Ovary (tissue), 9 donors: ENCODE measurements around the gene ITPK1. TPM values are rescaled to one million over a fixed set of nuclear protein-coding genes. Genes with fewer than 3 reads are reported as not detected.
A peak's percentile ranks its signal among the peaks of the same experiment; 100 is the strongest.

ENCODE experiments used
- DNase-seq, 5 donors: peaks; one replicate each; pipeline ENCODE4 v3.0.0-alpha.2; 2019 to 2020
- H3K27ac ChIP-seq, 2 donors: fragments of 200-600 bp; one replicate each; pipeline versions ENCODE4 v1.5.1 to v1.8.0; 2019 to 2022
- H3K27me3 ChIP-seq: fragments of 200-600 bp; one replicate; pipeline ENCODE4 v1.8.0; 2022
- H3K36me3 ChIP-seq: fragments of 200-600 bp; sonication (generic); one replicate; pipeline ENCODE4 v1.5.1; 2019
- H3K4me1 ChIP-seq: one replicate; pipeline ENCODE4 v1.8.1; 2013; ENCODE audit warnings: mild to moderate bottlenecking, moderate library complexity; ENCODE audit not compliant: insufficient read depth
- H3K4me3 ChIP-seq: fragments of 200-600 bp; sonication (generic); one replicate; pipeline ENCODE4 v1.5.1; 2017
- H3K9me3 ChIP-seq, 2 donors: fragments of 200-600 bp in 1 of 2; sonication (generic) in 1 of 2; one replicate each; pipeline versions ENCODE4 v1.5.1 to v1.8.1; 2013 to 2019; ENCODE audit warnings: mild to moderate bottlenecking in 1 of 2, moderate library complexity in 1 of 2
- EP300 ChIP-seq: sonication (generic); formaldehyde crosslinking; IDR thresholded peaks from one replicate; pipeline ENCODE4 v1.6.1; 2017; ENCODE audit warnings: antibody characterized with exemption
- POLR2A ChIP-seq: fragments of 450-650 bp; IDR thresholded peaks from one replicate; pipeline ENCODE4 v1.6.1; 2017; ENCODE audit warnings: antibody characterized with exemption, mild to moderate bottlenecking, moderate library complexity
- WGBS, 3 donors: extraction: QIAGEN DNeasy Blood & Tissue Kit in 1 of 3; methylation state at CpG; one replicate each; pipeline versions ENCODE4 v1.1.5 to v1.1.7; 2013 to 2017; 5-methylcytosine and 5-hydroxymethylcytosine counted together
- intact Hi-C, 4 donors: fragments of 100-400 bp; cut with DNase I; formaldehyde crosslinking; loops; one replicate each; pipeline versions ENCODE4 v1.11.0 to v1.15.1; 2022 to 2023
- polyA plus RNA-seq, 2 donors: library from polyadenylated mRNA; stranded (reverse); fragments of 200-250 nt in 1 of 2; fragments of 350-450 nt in 1 of 2; fragmentation: Illumina TruSeq in 1 of 2; extraction: RNeasy Lipid Tissue Mini Kit (QIAGEN cat#74804) in 1 of 2; gene quantifications; one replicate each; pipeline ENCODE4 v1.2.3, GENCODE V29; 2013 to 2014
- total RNA-seq, 7 donors: library from RNA; depleted of rRNA in 2 of 7; stranded (reverse); fragments of >200 nt in 2 of 7; fragmentation: NEBNext Ultra II Directional in 3 of 7; extraction: Animal tissue kit (Norgen Biotek cat#: 25700) in 3 of 7; gene quantifications; one replicate each; pipeline versions ENCODE4 v1.1.0 to v1.2.4, GENCODE V29; 2016 to 2023
- TF ChIP-seq, protein P1 (sequence below), 3 donors: fragments of 450-650 bp in 2 of 3; fragments of 200-600 bp in 1 of 3; IDR thresholded peaks; one replicate each; pipeline versions ENCODE4 v1.5.1 to v1.8.0; 2016 to 2022; ENCODE audit warnings: antibody characterized with exemption in 3 of 3, mild to moderate bottlenecking in 1 of 3
- donor health status: DM: no; HTN: no; CAD: no; lungs with moderate emphysema.
- donor health status: DM: no; HTN: no; CAD: no.
- donor health status: Bipolar disorder and iron deficiency.
- donor health status: DM: yes; HTN: yes; CAD: no.
- donor health status: DM: no; HTN: no; CAD: no.
- donor health status: DM: yes; HTN: yes; CAD: no.

The ITPK1 gene
- total and polyA plus RNA-seq, 9 donors: 23.6 to 57.8 (median 49.3) TPM

DNA sequence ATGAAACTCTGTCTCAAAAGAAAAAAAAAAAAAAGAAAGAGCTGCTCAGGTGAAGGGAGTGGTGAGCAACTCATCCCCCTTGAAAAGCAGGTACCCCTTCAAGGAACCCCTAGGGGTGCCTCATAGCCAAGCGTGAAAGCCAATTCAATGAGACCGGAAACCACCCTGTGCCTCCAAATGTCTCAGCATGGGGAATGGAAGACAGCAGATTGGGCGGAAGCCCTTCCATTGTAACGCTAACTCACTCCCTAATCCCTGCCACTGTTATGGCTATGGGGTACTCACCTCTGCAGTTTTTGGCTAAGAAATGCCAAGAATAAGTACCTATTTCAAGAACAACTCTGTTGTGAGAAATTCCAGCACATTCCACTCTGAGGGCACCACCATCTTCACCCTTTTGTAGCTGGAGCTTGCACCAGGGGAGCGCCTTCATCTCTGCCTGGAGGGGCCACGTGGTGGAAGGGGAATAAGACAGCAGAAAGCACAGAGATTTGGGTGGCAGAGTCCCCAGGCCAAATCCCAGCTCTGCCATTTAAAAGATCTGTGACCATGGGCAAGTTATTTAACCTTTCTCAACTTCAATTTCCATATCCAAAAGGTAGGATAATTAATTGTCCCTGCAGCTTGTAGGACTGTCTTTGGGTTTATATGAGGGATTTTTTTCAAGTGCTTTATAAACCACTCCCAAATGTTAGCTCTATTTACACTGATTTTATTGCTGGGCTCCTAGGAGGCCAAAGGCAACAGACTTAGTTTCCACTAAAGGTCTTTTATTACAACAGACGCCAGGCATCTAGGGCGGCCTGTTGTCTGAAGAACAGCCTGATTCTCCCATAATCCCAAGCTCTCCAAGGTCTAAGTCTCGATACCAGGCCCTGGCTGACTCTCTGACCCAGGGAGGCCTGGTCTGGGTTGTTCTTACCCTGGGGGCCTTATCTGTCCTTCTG is 63.9 kb downstream of the ITPK1 start:
- H3K4me1 ChIP-seq: peaks cover 16% of the 10 kb centered on the region
- H3K9me3 ChIP-seq: no peaks in the 10 kb centered on the region
- TF ChIP-seq, protein P1, sequence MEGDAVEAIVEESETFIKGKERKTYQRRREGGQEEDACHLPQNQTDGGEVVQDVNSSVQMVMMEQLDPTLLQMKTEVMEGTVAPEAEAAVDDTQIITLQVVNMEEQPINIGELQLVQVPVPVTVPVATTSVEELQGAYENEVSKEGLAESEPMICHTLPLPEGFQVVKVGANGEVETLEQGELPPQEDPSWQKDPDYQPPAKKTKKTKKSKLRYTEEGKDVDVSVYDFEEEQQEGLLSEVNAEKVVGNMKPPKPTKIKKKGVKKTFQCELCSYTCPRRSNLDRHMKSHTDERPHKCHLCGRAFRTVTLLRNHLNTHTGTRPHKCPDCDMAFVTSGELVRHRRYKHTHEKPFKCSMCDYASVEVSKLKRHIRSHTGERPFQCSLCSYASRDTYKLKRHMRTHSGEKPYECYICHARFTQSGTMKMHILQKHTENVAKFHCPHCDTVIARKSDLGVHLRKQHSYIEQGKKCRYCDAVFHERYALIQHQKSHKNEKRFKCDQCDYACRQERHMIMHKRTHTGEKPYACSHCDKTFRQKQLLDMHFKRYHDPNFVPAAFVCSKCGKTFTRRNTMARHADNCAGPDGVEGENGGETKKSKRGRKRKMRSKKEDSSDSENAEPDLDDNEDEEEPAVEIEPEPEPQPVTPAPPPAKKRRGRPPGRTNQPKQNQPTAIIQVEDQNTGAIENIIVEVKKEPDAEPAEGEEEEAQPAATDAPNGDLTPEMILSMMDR (IDR thresholded peaks at IDR 0.05): no peak
- no peak for TF ChIP-seq POLR2A
- no peak for TF ChIP-seq EP300
- intact Hi-C loops: no loop called here
- H3K27ac ChIP-seq: no peak overlapping the region
- WGBS, 3 donors: 97 to 98% (median 98%) methylated on average over 9 of the region's 9 CpGs
- no peak overlapping the region for H3K4me3 ChIP-seq
- no peak for DNase-seq
- no peaks in the 10 kb centered on the region for H3K27me3 ChIP-seq
- no peaks in the 10 kb centered on the region for H3K36me3 ChIP-seq

DNA sequence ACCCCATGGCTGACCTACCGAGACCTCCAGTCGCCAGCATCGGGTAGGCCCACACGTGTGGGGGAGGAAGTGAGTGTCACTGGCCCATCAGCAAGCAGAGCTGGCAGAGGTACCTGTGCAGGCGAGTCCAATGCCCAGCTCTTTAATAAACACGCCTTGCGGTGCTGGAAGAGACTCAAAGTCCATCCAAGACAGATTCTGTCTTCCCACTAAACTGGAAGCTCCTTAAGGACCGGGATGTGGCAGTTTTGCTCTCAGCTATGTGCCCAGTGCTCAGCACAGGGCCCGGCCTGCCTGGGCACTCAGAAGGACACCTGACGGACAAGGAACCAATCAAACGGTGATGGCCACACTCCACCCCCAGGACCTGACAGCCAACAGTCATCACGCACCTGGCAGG is 65.0 kb downstream of the ITPK1 start:
- intact Hi-C loops: no loop called here
- no peak for DNase-seq
- 79 to 84% (median 82%) methylated on average over 12 of the region's 12 CpGs for WGBS, 3 donors
- Histone ChIP-seq H3K9me3 (no peaks in the 10 kb centered on the region), H3K4me3 (no peak overlapping the region), H3K27me3 (no peaks in the 10 kb centered on the region), H3K4me1 (peaks cover 9% of the 10 kb centered on the region), H3K27ac (no peak overlapping the region), H3K36me3 (no peaks in the 10 kb centered on the region)
- TF ChIP-seq, protein P1 (IDR thresholded peaks at IDR 0.05): no peak
- TF ChIP-seq EP300 (no peak), POLR2A (no peak)

DNA sequence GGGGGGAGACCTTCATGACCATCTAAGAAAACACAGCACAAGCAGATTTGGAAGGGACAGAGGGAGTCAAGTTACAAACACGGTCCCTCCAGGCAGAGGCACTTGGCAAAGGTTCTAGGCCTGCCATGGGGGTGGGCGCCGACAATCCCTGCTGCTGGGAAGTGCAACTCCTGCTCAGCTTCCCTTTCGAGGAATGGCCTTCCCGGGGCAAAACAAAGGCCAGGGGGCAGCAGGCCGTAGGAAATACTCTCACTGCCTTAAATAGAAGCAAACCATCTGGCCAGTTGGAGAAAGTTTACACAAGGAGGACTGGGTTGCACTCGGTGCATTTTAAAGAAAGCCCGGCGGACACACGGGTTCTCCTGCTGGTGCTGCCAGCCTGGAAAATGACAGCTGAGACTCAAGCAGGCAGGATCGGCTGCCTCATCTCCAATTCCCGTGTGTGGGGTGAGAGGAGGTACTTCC is 65.8 kb downstream of the ITPK1 start:
- DNase-seq: peak in 3 of 5 donors; percentile 41 to 63 (median 46)
- no peak overlapping the region for H3K4me3 ChIP-seq
- TF ChIP-seq, protein P1 (IDR thresholded peaks at IDR 0.05): no peak
- TF ChIP-seq EP300 (no peak), POLR2A (no peak)
- 10 to 14% (median 11%) methylated on average over 12 of the region's 12 CpGs for WGBS, 3 donors
- no peaks in the 10 kb centered on the region for H3K9me3 ChIP-seq
- intact Hi-C loops: no loop called here
- H3K27me3 ChIP-seq: no peaks in the 10 kb centered on the region
- H3K4me1 ChIP-seq: peaks cover 9% of the 10 kb centered on the region
- no peaks in the 10 kb centered on the region for H3K36me3 ChIP-seq
- H3K27ac ChIP-seq: no peak overlapping the region

DNA sequence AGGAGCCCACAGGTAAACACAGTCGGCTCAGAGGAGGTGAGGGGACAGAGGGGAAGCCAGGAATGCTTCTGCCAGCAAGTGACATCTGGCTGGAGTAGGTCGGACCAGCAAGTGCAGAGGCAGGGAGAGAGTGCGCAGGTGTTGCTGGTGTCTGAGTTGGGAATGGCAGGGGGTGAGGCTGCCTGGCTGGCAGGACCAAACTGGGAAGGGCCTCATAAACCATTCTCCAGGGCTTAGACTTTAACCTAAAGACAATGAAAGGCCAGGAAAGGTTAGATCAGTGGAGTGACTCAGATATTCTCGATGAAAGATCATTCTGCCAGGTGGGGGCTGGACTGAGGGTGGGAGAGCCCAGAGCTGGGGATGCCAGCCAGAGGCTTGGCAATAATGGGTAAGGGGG is 66.4 kb downstream of the ITPK1 start:
- DNase-seq: no peak
- Histone ChIP-seq H3K9me3 (no peaks in the 10 kb centered on the region), H3K27ac (no peak overlapping the region), H3K4me1 (peaks cover 9% of the 10 kb centered on the region), H3K27me3 (no peaks in the 10 kb centered on the region), H3K36me3 (no peaks in the 10 kb centered on the region), H3K4me3 (no peak overlapping the region)
- WGBS, 3 donors: 81 to 85% (median 85%) methylated on average over 4 of the region's 4 CpGs
- intact Hi-C loops: no loop called here
- TF ChIP-seq EP300 (no peak), POLR2A (no peak)
- TF ChIP-seq, protein P1 (IDR thresholded peaks at IDR 0.05): no peak
